C1 segment of cervical spinal cord (tissue), 14 donors: ENCODE results near the gene NET1.

Experiments used
- DNase-seq, 14 donors: peaks; one replicate each; lab custom pipeline; 2025; lab: John Stamatoyannopoulos, UW

NET1 gene

GRCh38 chr10:5498791-5499492, 86.6 kb downstream of the NET1 start:
- no peak for DNase-seq

GRCh38 chr10:5499493-5500140, 87.3 kb downstream of the NET1 start, which contains the start of gene CALML5:
TSS of gene CALML5 (minus strand) at chr10:5499570. CDS start at chr10:5499438, 132 bp downstream.
- DNase-seq, result no peak

GRCh38 chr10:5500162-5500670, 87.9 kb downstream of the NET1 start:
- DNase-seq, result no peak

DNA sequence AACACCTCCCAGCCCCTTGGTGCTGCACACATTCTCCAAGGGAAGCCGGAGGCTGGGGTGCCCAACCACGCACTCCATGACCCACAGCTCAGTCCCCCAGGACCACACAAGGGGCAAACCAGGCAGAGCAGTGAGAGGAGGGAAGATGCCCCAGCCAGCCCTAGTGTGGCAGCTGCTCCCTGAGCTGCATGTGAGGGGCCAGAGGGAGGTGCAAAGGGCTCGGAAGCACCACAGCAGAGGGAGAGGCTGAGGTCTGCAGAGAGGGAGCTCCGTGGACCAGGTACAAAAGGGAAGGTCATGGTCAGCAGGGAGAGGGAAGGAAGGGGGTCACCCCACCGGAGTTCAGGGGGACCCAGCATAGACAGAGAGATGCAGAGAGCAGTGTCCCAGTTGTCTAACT, 88.6 kb downstream of the NET1 start:
- DNase-seq, result no peak

GRCh38 chr10:5502061-5502521, 89.7 kb downstream of the NET1 start:
- no peak for DNase-seq

- no peak for DNase-seq
These were observed 90.5 kb downstream of the NET1 start for GRCh38 chr10:5502571-5503476.

DNA sequence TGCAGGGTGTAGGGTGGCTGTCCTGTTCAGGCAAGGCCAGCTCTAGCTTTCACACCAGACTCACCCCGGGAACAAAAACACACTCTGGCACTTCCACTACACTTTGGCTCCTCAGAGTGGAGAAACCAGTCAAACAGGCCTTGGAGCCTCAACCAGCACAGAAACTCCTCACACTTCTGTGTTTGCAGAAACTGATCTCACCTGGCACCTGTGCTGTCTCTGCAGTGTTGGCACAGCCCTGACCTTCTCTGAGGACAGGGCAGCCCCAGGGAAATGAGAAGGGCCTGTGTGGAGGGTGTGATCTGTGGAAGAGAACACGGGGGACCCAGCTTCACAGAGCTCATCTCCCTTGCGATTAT, 91.1 kb downstream of the NET1 start:
- no peak for DNase-seq

DNA sequence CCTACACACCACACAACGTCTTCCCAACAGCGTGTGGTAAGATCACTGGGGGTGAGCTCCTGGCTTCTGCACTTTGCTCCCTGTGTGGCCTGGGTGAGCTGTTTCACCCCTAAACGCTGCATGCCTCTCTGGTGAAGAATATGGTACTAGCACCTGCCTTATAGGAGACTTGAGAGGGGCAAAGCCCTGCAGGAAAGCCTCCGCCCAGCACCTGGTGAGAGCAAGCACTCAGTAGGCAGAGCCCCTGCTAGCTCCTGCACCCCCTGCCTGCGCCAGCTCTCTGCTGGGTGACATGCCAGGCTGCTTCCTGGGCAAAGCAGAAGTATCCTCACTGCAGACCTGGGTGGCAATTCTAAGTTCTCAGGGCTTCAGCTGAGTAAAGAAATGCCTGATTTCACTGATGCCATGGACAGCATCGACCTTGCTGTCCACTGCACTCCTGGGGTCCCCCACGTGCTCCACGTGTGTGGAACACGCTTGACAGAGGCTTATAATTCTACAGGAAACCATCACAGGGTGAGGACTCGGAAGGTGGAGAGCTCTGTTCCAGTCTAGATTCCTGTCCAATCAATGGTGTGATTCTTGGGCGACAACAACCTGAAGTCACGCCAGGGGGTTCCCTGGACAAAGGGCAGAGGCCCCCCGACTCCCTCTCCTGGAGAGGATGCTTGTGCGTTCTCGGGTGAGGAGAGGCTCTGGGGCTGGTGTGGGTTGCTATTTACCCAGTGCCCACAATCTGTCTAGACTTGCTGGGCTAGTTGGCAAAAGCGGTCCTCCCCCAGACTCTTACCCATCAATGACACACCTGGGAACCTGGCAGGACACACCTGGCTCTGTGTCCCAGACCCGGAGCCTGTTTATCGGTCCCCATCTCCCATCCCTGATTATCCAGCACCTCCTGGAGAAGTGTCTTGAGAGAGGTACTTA, 92.1 kb downstream of the NET1 start:
- DNase-seq, result no peak

DNA sequence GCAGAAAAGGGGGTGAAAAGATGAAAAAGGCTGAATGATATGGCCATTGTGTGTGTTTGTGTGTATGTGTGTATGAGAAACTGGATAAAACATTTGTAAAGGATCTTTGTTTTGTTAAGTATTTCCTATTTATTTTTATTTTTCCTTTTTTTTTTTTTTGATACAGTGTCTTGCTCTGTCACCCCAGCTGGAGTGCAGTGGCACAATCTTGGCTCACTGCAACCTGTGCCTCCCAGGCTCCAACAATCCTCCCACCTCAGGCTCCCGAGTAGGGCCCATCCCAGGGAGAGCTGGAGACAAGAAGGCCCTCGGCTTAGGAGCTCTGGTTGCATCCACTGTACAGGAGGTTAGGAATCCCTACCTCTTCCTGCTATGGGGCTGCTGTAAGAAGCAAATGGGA, 93.9 kb downstream of the NET1 start:
- no peak for DNase-seq

DNA sequence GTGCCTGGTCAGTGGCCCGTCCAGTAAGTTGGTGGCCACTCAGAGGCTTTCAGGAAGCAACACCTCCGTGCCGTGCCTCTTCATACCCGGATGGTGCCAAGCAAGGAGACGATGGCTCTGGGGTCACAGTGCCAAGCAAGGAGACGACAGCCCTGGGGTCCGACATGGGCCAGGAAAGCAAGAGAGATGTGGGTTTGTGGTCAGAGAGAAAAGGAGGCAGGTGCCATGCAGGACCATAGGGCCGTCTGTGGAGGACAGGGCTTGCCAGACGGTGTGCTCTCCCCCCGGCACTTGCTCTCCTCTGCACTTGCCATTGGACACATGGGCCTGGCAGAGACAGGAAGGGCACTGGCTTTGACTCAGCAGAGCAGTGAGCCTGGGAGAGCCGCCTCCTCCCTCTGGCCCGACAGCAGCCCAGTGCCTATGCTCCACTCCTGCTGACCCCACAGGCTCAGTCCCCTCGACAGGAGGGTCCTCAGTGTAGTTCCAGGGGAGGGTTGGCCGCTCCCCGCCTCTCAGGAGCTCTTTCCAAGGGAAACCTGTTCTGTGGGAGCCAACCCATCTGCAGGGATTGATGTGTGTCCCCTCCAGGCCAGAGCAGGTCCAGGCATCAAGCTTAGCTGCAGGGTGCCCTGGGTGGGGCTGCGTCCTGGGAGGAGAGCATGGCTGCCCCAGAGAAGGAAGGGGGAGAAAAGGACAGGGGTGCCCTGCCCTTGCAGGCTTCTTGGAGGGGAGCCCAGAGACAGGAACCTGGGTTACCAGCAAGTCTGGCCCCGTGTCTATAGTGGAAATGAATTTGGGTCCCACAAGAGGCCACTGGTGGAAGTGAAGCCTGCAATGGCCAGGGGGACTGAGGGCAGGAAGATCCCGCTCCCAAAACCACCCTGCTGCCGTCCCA, 94.6 kb downstream of the NET1 start:
- no peak for DNase-seq

DNA sequence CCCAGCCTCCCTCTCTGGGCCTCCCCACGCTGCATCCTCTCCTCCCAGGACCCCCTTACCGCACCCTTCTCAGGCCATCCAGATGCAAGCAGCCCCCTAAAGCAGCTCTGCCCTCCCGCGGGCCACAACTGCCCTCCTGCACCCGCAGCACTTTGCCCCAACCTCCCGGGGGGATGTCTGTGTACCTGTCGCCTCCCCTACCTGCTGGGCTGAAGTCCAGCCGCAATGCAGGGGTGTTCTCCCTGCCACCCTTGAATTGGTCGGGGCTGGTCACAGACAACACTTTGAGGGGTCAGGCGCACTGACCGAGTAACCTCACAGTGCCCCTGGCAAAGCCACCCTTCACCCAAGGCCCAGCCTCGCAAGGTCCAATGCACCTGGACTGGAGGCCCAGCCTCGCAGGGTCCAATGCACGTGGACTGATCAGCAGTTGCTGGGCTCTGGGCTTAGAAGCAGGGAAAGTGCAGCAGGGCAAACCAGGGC, 95.3 kb downstream of the NET1 start:
- DNase-seq, result no peak

DNA sequence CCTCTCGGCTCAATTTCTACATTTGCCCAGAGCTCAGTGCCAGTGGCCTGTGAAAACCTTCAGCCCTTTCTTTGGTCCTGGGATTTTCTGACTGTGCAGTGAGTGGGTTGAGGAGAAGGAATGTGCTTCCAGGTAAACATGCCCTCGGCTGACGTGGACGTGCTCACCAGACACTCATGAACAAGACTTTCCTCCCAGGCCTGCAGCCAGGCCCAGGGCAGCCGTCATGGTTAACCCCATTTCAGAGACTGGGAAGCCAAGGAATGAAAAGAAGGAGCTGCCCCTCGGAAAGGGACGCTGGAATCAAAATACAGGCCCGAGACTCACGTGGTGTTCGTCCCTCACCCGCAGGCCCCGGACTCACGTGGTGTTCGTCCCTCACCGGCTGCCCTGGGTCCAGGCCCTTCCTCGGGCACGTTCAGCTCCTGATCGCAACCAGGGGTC, 95.8 kb downstream of the NET1 start:
- DNase-seq, result no peak
